NCI-H2196 treated with DMSO at 0.1 percent for 48 hours (cell line): Measurements from ENCODE around the gene ZNF35.
A peak's percentile ranks its signal among the peaks of the same experiment; 100 is the strongest.
"Not testable (repeated sequence)": the region's sequence is repeated elsewhere in the genome, so short reads cannot be mapped to it uniquely, and the experiment has no call there.

ENCODE experiments used
- DNase-seq: peaks from one replicate; lab custom pipeline; 2025; ENCODE audit not compliant: unreplicated experiment; lab: John Stamatoyannopoulos, UW

Gene ZNF35

DNA sequence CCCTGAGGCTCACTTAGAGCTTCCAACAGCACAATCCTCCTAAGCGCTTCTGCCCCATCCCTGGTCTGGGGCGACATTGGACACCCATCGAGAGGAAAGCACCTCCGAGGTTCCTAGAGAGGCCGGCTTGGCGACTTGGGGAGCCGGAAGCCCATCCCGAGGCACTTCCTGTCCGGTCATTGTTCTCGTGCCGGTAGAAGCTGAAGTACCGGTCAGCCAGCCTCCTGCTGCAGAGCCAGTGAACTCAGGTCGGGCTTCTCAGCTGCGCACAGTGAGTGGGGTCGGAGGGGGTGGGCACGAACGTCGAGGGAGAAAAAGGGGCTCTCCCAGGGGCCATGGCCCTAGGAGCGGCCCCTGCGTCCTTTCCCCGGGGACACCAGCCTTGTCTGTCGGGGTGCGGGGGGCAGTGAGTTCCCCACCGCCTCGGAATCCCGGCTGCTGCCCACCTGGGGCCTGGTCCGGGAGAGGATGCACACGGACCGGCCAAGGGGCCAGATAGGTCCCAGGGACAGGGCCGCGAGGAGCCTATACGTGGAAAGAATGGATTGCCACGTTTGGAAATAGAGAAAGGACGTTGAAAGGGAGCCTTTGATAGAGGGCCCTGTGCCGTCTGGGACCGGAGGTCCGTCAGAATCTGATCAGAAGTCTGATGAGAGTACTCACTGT, at the start of gene ZNF35:
TSS of gene ZNF35 (plus strand) at position 169 of the 666 bp plus-strand sequence. CDS start 2,336 bp downstream, outside the sequence.
- DNase-seq = peak; percentile 47

DNA sequence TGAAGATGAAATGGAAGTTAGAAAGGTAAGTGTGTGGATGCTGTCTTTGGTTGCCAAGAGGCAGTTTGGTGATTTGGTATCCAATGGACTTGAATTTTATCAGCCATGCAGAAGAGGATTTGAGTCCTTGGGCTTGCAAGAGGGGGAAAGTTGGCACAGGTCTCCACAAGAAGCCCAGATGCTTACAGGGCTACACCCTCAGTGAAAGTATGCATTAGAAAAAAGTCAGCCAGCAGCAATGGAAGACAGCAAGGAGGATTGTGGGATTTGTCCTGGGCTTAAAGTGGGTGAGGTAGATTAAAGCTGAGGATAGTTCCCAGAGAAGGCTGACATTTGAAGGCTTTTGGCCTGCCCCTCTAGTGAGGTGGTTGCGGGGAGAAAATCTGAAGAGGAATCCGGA, 46.8 kb upstream of the ZNF35 start:
- DNase-seq = no peak

- DNase-seq = no peak
Measured at GRCh38 chr3:44612678-44613077, 35.9 kb upstream of the ZNF35 start.

DNA sequence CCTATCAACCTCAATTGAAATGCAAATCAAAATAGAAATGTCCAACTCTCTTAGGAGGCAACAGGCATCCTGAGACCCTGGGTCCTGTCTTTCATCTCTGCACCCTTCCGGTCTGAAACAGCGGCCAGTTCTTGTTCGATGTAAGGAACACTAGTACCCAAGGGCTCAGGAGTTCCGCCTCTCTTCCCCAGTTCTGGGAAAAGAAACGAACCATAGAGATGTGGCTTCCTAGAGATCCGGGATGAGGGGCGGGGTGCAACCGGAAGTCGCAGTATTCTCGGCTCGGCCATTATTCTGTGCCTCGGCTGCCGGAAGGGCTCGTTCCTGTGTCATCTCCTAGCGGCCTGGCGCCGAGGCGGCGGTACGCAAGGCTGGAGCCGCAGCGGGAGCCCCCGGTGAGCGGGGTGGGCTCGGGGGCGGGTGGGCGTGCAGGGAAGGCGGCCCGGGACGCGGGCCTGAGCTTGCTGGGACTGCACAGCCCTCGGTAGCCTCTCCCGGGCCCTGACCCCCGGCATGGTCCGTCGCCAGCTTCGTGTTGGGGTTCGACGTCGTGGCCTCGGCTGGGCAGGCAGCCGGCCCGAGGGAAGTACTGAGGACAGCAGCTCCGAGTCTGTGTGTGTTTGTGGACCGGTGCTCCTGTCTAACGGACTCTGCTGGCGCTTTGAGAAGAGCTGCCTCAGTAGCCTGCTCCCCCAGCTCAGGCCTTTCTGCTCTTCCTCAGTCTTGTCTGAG, 23.6 kb upstream of the ZNF35 start, which contains the start of gene ZNF197:
TSS of gene ZNF197 (plus strand) at position 288 of the 732 bp plus-strand sequence. CDS start 4,119 bp downstream, outside the sequence.
- DNase-seq = peak; percentile 43

- no peak for DNase-seq
Measured at GRCh38 chr3:44628716-44629115, 19.8 kb upstream of the ZNF35 start.

DNA sequence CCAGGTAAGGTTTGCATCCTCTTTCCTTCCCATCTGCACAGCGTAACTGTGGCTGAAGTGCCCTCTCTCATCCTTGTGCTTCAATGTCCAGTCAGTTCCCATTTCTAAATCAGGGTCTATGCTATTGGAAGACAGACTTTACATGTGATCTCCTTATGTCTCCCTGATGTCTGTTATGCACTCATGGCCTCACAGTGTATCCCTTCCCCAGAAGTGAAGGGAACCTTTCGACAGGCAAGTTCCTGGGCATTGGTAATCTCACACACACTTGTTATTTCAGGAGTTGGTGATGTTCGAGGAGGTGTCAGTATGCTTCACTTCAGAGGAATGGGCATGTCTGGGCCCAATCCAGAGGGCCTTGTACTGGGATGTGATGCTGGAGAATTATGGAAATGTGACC, 16.3 kb upstream of the ZNF35 start:
- no peak for DNase-seq

DNA sequence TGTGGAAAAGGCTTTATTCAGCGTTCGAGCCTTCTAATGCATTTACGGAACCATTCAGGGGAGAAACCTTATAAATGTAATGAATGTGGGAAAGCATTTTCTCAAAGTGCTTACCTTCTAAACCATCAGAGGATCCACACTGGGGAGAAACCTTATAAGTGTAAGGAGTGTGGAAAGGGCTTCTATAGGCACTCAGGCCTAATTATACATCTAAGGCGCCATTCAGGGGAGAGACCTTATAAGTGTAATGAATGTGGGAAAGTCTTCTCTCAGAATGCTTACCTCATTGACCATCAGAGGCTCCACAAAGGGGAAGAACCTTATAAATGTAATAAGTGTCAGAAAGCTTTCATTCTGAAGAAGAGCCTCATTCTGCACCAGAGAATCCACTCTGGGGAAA, 6.2 kb upstream of the ZNF35 start:
- no peak for DNase-seq

- DNase-seq = no peak
Measured at GRCh38 chr3:44643024-44643423, 5.5 kb upstream of the ZNF35 start.

- DNase-seq = no peak
Measured at GRCh38 chr3:44647771-44648170, 761 bp upstream of the ZNF35 start.

DNA sequence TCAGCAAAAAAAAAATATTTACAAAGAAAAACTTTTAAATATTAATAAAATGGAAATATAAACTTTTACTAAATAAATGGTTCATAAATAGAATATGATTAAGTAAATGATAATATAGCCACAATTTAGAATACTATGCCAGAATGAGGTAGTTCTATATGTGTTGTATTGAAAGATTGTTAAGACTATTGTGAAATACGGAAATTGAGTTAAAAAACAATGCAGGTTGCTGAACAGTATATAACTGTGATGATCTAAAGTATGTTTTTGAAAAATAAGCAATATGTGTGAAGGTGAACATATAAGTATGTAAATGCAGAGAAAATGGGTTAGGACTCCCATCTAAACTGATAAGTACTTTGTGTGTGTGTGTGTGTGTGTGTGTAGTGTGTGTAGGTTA, 1.2 kb downstream of the ZNF35 start:
- DNase-seq = no peak

DNA sequence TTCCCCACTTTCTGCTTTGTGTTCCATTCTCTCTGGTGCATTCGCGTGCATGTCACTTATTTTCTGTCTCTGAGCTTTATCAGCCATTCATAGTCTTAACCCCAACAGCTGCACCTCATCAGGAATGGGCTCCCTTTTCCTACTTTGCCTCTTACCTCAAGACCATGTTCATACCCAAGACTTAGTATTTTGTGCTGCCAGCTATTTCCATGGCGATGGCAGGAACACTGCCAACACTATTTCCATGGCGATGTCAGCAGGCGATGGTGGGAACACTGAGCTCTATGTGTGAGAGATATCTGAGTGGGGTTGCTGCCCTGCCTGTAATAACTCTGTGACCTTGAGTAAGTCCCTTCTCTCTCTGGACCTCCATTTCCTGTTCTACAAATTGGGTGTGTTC, 5.5 kb downstream of the ZNF35 start:
- no peak for DNase-seq

DNA sequence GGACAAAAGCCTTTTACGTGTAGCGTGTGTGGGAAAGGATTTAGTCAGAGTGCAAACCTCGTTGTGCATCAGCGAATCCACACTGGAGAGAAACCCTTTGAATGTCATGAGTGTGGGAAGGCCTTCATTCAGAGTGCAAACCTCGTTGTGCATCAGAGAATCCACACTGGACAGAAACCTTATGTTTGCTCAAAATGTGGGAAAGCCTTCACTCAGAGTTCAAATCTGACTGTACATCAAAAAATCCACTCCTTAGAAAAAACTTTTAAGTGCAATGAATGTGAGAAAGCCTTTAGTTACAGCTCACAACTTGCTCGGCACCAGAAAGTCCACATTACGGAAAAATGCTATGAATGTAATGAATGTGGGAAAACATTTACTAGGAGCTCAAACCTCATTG, 10.5 kb downstream of the ZNF35 start:
- DNase-seq = no peak

- DNase-seq = no peak
Measured at GRCh38 chr3:44659434-44659833, 10.9 kb downstream of the ZNF35 start.

GRCh38 chr3:44661189-44661588, 12.7 kb downstream of the ZNF35 start:
- DNase-seq = no peak

- DNase-seq = no peak
Measured at GRCh38 chr3:44665173-44665572, 16.6 kb downstream of the ZNF35 start.

GRCh38 chr3:44666346-44666745, 17.8 kb downstream of the ZNF35 start:
- no peak for DNase-seq

DNA sequence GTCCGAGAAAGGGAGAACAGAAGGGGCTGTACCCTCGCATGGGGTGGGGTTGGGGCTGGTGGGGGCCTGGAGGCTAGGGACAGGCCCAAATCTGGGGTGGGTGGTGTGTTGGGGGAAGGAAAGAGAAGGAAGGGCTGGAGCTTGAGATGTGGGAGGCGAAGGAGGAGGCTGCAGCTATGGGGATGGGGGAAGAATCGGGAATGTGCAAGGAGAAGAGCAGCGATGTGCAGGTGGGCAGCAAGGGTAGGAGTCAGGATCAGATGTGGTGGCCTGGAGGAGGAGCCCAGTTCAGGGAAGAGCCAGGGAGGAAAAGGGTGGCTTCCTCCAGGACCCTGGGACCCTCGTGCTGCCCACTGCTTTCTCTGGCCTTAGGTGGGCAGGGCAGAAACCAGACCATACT, 21.2 kb downstream of the ZNF35 start:
- DNase-seq = no peak

DNA sequence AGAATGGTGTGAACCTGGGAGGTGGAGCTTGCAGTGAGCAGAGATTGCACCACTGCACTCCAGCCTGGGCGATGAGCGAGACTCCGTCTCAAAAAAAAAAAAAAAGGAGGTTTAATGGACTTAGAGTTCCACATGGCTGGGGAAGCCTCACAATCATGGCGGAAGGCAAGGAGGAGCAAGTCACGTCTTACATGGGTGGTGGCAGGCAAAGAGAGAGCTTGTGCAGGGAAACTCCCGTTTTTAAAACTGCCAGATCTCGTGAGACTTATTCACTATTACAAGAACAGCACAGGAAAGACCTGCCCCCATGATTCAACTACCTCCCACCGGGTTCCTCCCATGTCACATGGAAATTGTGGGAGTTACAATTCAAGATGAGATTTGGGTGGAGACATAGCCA, 24.9 kb downstream of the ZNF35 start:
- DNase-seq = not testable (repeated sequence)

GRCh38 chr3:44674211-44674610, 25.7 kb downstream of the ZNF35 start:
- DNase-seq = no peak

GRCh38 chr3:44678480-44679116, 30.1 kb downstream of the ZNF35 start:
- DNase-seq = no peak

DNA sequence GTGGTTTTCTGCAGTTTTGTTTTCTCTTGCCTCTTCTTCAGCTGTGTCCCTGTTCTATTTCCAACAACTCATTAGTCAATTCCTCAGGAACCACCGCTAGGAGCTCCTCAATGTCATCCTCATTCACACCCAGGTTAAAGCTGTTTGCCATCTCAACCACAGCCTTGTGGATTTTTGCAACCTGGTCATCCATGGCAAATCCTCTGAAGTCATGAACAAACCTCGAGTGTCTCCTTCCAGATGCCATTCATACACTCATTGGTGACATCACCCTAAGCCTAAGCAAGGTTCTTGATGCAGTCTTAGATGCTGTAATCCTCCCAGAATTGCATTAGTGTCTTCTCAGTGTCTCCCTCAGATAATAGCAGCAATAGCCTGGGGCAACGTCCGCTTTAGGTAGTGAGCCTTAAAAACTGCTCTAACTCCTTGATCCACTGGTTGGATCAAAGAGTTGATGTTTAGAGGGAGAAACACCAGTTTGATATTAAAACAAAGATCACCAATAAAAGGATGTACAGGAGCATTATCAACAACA, 32.5 kb downstream of the ZNF35 start:
- no peak for DNase-seq
